Activated CD4-positive, CD25-positive, alpha-beta regulatory T cell (primary cell): Measurements from ENCODE around the gene SYNPR.

Experiments used
- DNase-seq, 4 experiments: peaks; one replicate each; lab custom pipeline; 2025; lab: John Stamatoyannopoulos, UW

Gene SYNPR

GRCh38 chr3:63308072-63308471 lies 30.0 kb downstream of the SYNPR start:
- DNase-seq = no peak

- no peak for DNase-seq
Observed at GRCh38 chr3:63309768-63310167, 31.7 kb downstream of the SYNPR start.

- no peak for DNase-seq
Observed at GRCh38 chr3:63323766-63324165, 45.7 kb downstream of the SYNPR start.

GRCh38 chr3:63324621-63325020 lies 46.5 kb downstream of the SYNPR start:
- no peak for DNase-seq

GRCh38 chr3:63325386-63325785 lies 47.3 kb downstream of the SYNPR start:
- no peak for DNase-seq

- no peak for DNase-seq
Observed at GRCh38 chr3:63328365-63328764, 50.3 kb downstream of the SYNPR start.

GRCh38 chr3:63331520-63331919 lies 53.4 kb downstream of the SYNPR start:
- no peak for DNase-seq

- DNase-seq = no peak
Observed at GRCh38 chr3:63333815-63334214, 55.7 kb downstream of the SYNPR start.

GRCh38 chr3:63338351-63338750 lies 60.2 kb downstream of the SYNPR start:
- DNase-seq = no peak

- DNase-seq = no peak
Observed at GRCh38 chr3:63343674-63344073, 65.6 kb downstream of the SYNPR start.

- DNase-seq = no peak
Observed at GRCh38 chr3:63344661-63345060, 66.6 kb downstream of the SYNPR start.

GRCh38 chr3:63349583-63350573 lies 71.8 kb downstream of the SYNPR start:
- no peak for DNase-seq

GRCh38 chr3:63351159-63352007 lies 73.3 kb downstream of the SYNPR start:
- no peak for DNase-seq

- DNase-seq = no peak
Observed at GRCh38 chr3:63352008-63352279, 73.8 kb downstream of the SYNPR start.

GRCh38 chr3:63353383-63353782 lies 75.3 kb downstream of the SYNPR start:
- DNase-seq = no peak

- DNase-seq = no peak
Observed at GRCh38 chr3:63354160-63354559, 76.1 kb downstream of the SYNPR start.

- no peak for DNase-seq
Observed at GRCh38 chr3:63355809-63356208, 77.7 kb downstream of the SYNPR start.

GRCh38 chr3:63364495-63364894 lies 86.4 kb downstream of the SYNPR start:
- no peak for DNase-seq

GRCh38 chr3:63364910-63365309 lies 86.8 kb downstream of the SYNPR start:
- DNase-seq = no peak

- DNase-seq = no peak
Observed at GRCh38 chr3:63365671-63366070, 87.6 kb downstream of the SYNPR start.

GRCh38 chr3:63370094-63370493 lies 92.0 kb downstream of the SYNPR start:
- no peak for DNase-seq

- no peak for DNase-seq
Observed at GRCh38 chr3:63383040-63383439, 104.9 kb downstream of the SYNPR start.

GRCh38 chr3:63384382-63384781 lies 106.3 kb downstream of the SYNPR start:
- no peak for DNase-seq
